HepG2 (cell line): ENCODE data around the gene VPS9D1. TPM values are rescaled to one million over a fixed set of nuclear protein-coding genes. Genes with fewer than 3 reads are reported as not detected.
A peak's percentile ranks its signal among the peaks of the same experiment; 100 is the strongest.

Source experiments
- AGO2 ChIP-seq: fragments of 200-400 bp; formaldehyde crosslinking; optimal IDR thresholded peaks from 2 replicates; pipeline ENCODE3; 2017; ENCODE audit warnings: mild to moderate bottlenecking, low read depth, low read length, moderate library complexity
- CTCF ChIP-seq: sonication (generic); formaldehyde crosslinking; IDR thresholded peaks from 2 replicates; pipeline ENCODE4 v1.5.0; 2020; ENCODE audit warnings: mild to moderate bottlenecking, missing genetic modification reagents, moderate library complexity
- HOXA3 ChIP-seq: sonication (generic); formaldehyde crosslinking; IDR thresholded peaks from 2 replicates; pipeline ENCODE4 v1.5.0; 2020; ENCODE audit warnings: missing genetic modification reagents
- JARID2 ChIP-seq: sonication (generic); formaldehyde crosslinking; IDR thresholded peaks from 2 replicates; pipeline ENCODE4 v1.8.1; 2023; ENCODE audit warnings: missing genetic modification reagents, inconsistent platforms; ENCODE audit not compliant: insufficient replicate concordance
- KDM5B ChIP-seq: sonication (generic); formaldehyde crosslinking; IDR thresholded peaks from 2 replicates; pipeline ENCODE4 v1.4.0; 2020; ENCODE audit warnings: missing genetic modification reagents, mild to moderate bottlenecking, borderline replicate concordance
- NFKB2 ChIP-seq: sonication (generic); formaldehyde crosslinking; IDR thresholded peaks from 2 replicates; pipeline ENCODE4 v1.4.0; 2020; ENCODE audit warnings: missing genetic modification reagents, borderline replicate concordance
- NFKBIZ ChIP-seq: IDR thresholded peaks from 2 replicates; pipeline ENCODE4 v1.6.1; 2018; ENCODE audit warnings: missing genetic modification reagents, missing compliant biosample characterization
- NR1H2 ChIP-seq: sonication (generic); formaldehyde crosslinking; IDR thresholded peaks from 2 replicates; pipeline ENCODE4 v1.8.1; 2022; ENCODE audit warnings: low read depth, missing genetic modification reagents, borderline replicate concordance
- NR2C2 ChIP-seq: sonication (generic); formaldehyde crosslinking; IDR thresholded peaks from 2 replicates; pipeline ENCODE4 v1.4.0; 2020; ENCODE audit warnings: missing genetic modification reagents, mild to moderate bottlenecking, moderate library complexity, borderline replicate concordance
- NR3C1 ChIP-seq: sonication (generic); formaldehyde crosslinking; IDR thresholded peaks from 2 replicates; pipeline ENCODE4 v1.4.0; 2020; ENCODE audit warnings: missing genetic modification reagents
- POLR2G ChIP-seq: fragments of 200-400 bp; formaldehyde crosslinking; IDR thresholded peaks from 2 replicates; pipeline ENCODE4 v1.6.1; 2018; ENCODE audit warnings: mild to moderate bottlenecking, low read depth, low read length, moderate library complexity
- RBM22 ChIP-seq: fragments of 200-400 bp; formaldehyde crosslinking; optimal IDR thresholded peaks from 2 replicates; pipeline ENCODE3; 2017; ENCODE audit warnings: mild to moderate bottlenecking, low read length, moderate library complexity
- SMAD9 ChIP-seq: sonication (generic); formaldehyde crosslinking; IDR thresholded peaks from 2 replicates; pipeline ENCODE4 v1.5.1; 2020; ENCODE audit warnings: mild to moderate bottlenecking, missing genetic modification reagents
- ZBTB25 ChIP-seq: IDR thresholded peaks from 2 replicates; pipeline ENCODE4 v1.6.1; 2018; ENCODE audit warnings: missing genetic modification reagents
- ZIK1 ChIP-seq: sonication (generic); formaldehyde crosslinking; IDR thresholded peaks from 2 replicates; pipeline ENCODE4 v1.5.0; 2020; ENCODE audit warnings: mild to moderate bottlenecking, low read depth, missing genetic modification reagents, borderline replicate concordance
- ZNF136 ChIP-seq: sonication (generic); formaldehyde crosslinking; IDR thresholded peaks from 2 replicates; pipeline ENCODE4 v1.8.1; 2022; ENCODE audit warnings: low read depth, mild to moderate bottlenecking, moderate library complexity, missing genetic modification reagents
- ZNF207 ChIP-seq: fragments of 450-650 bp; IDR thresholded peaks from 2 replicates; pipeline ENCODE4 v1.6.1; 2016; ENCODE audit warnings: antibody characterized with exemption, borderline replicate concordance
- ZNF367 ChIP-seq: sonication (generic); formaldehyde crosslinking; IDR thresholded peaks from 2 replicates; pipeline ENCODE4 v1.4.0; 2020; ENCODE audit warnings: missing genetic modification reagents, borderline replicate concordance
- ZNF501 ChIP-seq: sonication (generic); formaldehyde crosslinking; IDR thresholded peaks from 2 replicates; pipeline ENCODE4 v1.5.1; 2020; ENCODE audit warnings: mild to moderate bottlenecking, moderate library complexity, missing genetic modification reagents
- ZNF687 ChIP-seq: sonication (generic); formaldehyde crosslinking; IDR thresholded peaks from 2 replicates; pipeline ENCODE4 v1.5.1; 2020; ENCODE audit warnings: mild to moderate bottlenecking, missing genetic modification reagents, moderate library complexity
- ZNF83 ChIP-seq: sonication (generic); formaldehyde crosslinking; IDR thresholded peaks from 2 replicates; pipeline ENCODE4 v1.4.0; 2020; ENCODE audit warnings: missing genetic modification reagents, mild to moderate bottlenecking, borderline replicate concordance
- ZSCAN25 ChIP-seq: sonication (generic); formaldehyde crosslinking; IDR thresholded peaks from 2 replicates; pipeline ENCODE4 v1.8.0; 2022; ENCODE audit warnings: mild to moderate bottlenecking, missing genetic modification reagents
- ZSCAN31 ChIP-seq: sonication (generic); formaldehyde crosslinking; IDR thresholded peaks from 2 replicates; pipeline ENCODE4 v1.5.0; 2020; ENCODE audit warnings: low read depth, mild to moderate bottlenecking, missing genetic modification reagents
- polyA plus RNA-seq, 8 experiments: library from polyadenylated mRNA; depleted of rRNA in 3 of 8; stranded (reverse) in 7 of 8; unstranded in 1 of 8; fragments of >200 nt; fragmentation: Illumina TruSeq in 4 of 8; extraction: Trizol in 4 of 8; gene quantifications; 2 replicates each; pipeline versions ENCODE4 v1.2.1 to v1.2.3, GENCODE V29; 2011 to 2016; ENCODE audit warnings: low read depth in 4 of 8, missing spikeins in 1 of 8, mixed read lengths in 1 of 8; ENCODE audit not compliant: insufficient read depth in 1 of 8
- total RNA-seq, 5 experiments: library from RNA; depleted of rRNA; stranded (reverse); fragments of >200 nt; fragmentation: Illumina TruSeq; extraction: Trizol; gene quantifications; 2 replicates each; pipeline ENCODE4 v1.2.3, GENCODE V29; 2016; ENCODE audit warnings: low read depth in 1 of 5

Gene VPS9D1
- total and polyA plus RNA-seq, 2 of the 13 experiments (the other 11 are each of a cell fraction or from before 2014, with no cell fraction given) = 10.1 to 13.2 TPM

- TF ChIP-seq ZSCAN25 (CRISPR knock-in tag) = no peak
- no peak for TF ChIP-seq ZNF207
- 0 out of 2 replicates have a peak, but pooled peaks have one; percentile 22 for TF ChIP-seq KDM5B
- no peak for TF ChIP-seq NR2C2 (CRISPR knock-in tag)
- peak; percentile 50; the same call in 1 of the 2 replicates for TF ChIP-seq ZNF501 (CRISPR knock-in tag)
- TF ChIP-seq ZIK1 = no peak
- peak; percentile 84 for TF ChIP-seq AGO2
- no peak for TF ChIP-seq HOXA3 (CRISPR knock-in tag)
- TF ChIP-seq NR3C1 (CRISPR knock-in tag) = no peak
- 0 out of 2 replicates have a peak, but pooled peaks have one; percentile 20 for TF ChIP-seq ZNF687 (CRISPR knock-in tag)
- TF ChIP-seq CTCF (CRISPR knock-in tag) = no peak
- TF ChIP-seq NFKB2 (CRISPR knock-in tag) = peak; percentile 59; the same call in 1 of the 2 replicates
- no peak for TF ChIP-seq NFKBIZ (CRISPR knock-in tag)
- no peak for TF ChIP-seq SMAD9
- TF ChIP-seq NR1H2 (CRISPR knock-in tag) = no peak
- TF ChIP-seq RBM22 = peak; percentile 91
- no peak for TF ChIP-seq ZSCAN31 (CRISPR knock-in tag)
- no peak for TF ChIP-seq ZBTB25 (CRISPR knock-in tag)
- TF ChIP-seq ZNF136 (CRISPR knock-in tag) = no peak
- no peak for TF ChIP-seq ZNF83 (CRISPR knock-in tag)
- no peak for TF ChIP-seq ZNF367 (CRISPR knock-in tag)
- no peak for TF ChIP-seq JARID2 (CRISPR knock-in tag)
- TF ChIP-seq POLR2G = peak; percentile 52
Measured at GRCh38 chr16:89742948-89743347, 22.2 kb upstream of the VPS9D1 start (continued).
